ENCODE data around the gene MZT1.

The MZT1 gene

DNA sequence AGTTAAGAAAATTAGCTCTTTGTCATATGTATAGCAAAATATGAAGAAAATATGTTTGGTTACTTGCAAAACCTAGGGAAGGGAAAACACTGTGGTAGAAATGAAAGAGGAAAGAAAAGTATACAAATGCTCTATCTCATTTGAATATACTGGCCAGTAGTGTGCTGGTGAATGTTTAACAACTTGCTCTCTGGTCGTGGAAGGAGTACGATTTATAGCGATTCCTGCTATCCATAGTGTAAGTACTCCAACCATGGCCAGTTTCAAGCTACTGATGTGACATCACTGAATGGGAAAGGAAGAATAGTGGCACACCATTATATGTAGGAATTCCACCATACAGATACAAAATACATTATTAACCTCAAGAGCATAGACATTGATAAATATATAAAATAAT lies 9.6 kb upstream of the MZT1 start:
- no peak for TF ChIP-seq POLR2AphosphoS5 (IDR thresholded peaks at IDR 0.05; ENCODE audit: low read depth, low read length)
- TF ChIP-seq FOXP2 (optimal IDR thresholded peaks at IDR 0.05; ENCODE audit: borderline replicate concordance, extremely low read depth, extremely low read length, insufficient read depth), result no peak

DNA sequence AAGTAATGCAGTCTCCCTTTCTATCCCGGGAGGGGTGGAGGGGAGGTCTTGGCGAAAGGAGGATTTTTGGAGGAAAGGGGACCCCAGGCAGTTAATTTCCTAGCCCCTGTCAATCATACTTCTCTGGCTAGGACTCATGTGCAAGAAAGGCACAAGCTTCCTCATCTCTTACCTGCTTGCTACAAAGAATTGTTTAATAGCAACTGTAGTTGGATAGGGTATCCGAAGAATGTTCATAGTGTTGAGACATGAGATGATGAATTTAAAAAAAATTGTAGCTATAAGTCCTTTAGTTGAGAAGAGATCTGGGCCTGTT lies 819 bp upstream of the MZT1 start:
- TF ChIP-seq POLR2AphosphoS5 (IDR thresholded peaks at IDR 0.05; ENCODE audit: low read depth, low read length) (no peak), SIN3A (IDR thresholded peaks at IDR 0.05; ENCODE audit: borderline replicate concordance, insufficient read depth, low read length) (no peak)

DNA sequence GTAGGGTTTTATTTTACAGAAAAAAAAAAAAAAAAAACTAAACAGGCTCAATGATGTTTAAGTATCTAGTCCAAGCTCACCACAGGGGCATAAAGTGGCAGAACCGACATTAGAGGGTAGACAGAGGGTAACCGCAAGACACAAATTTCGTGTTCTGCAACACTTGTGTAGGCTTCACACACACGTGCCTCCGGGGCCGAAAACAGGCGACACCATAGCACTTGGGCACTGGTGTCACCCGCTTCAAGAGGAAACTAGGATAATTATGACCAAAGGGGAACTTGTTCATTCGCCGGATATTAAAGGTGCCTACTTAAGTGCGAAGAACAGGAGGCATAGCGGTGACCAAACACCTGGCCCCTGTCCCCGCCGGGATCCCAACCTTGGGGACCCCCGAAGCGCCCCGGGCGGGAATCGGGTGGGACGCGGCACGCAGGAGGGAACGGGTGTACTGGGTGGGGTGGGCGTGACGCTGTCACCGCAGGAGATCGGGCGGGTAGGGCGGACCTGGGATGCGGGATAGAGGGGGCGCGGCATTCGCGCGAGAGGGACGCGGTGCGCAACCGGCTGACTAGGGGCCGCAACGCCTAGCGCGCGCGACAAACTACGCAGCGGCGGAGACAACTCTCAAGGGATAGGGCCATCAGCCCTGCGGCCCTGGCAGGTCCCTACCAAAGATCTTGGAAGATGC lies 558 bp downstream of the MZT1 start:
- TF ChIP-seq FOXP2 (optimal IDR thresholded peaks at IDR 0.05; ENCODE audit: borderline replicate concordance, extremely low read depth, extremely low read length, insufficient read depth), result no peak
- no peak for TF ChIP-seq SIN3A (IDR thresholded peaks at IDR 0.05; ENCODE audit: borderline replicate concordance, insufficient read depth, low read length)
- TF ChIP-seq POLR2AphosphoS5 (IDR thresholded peaks at IDR 0.05; ENCODE audit: low read depth, low read length), result no peak
- no peak for TF ChIP-seq TAF1 (IDR thresholded peaks at IDR 0.05; ENCODE audit: borderline replicate concordance, insufficient read depth, low read length)
- TF ChIP-seq, protein P1, sequence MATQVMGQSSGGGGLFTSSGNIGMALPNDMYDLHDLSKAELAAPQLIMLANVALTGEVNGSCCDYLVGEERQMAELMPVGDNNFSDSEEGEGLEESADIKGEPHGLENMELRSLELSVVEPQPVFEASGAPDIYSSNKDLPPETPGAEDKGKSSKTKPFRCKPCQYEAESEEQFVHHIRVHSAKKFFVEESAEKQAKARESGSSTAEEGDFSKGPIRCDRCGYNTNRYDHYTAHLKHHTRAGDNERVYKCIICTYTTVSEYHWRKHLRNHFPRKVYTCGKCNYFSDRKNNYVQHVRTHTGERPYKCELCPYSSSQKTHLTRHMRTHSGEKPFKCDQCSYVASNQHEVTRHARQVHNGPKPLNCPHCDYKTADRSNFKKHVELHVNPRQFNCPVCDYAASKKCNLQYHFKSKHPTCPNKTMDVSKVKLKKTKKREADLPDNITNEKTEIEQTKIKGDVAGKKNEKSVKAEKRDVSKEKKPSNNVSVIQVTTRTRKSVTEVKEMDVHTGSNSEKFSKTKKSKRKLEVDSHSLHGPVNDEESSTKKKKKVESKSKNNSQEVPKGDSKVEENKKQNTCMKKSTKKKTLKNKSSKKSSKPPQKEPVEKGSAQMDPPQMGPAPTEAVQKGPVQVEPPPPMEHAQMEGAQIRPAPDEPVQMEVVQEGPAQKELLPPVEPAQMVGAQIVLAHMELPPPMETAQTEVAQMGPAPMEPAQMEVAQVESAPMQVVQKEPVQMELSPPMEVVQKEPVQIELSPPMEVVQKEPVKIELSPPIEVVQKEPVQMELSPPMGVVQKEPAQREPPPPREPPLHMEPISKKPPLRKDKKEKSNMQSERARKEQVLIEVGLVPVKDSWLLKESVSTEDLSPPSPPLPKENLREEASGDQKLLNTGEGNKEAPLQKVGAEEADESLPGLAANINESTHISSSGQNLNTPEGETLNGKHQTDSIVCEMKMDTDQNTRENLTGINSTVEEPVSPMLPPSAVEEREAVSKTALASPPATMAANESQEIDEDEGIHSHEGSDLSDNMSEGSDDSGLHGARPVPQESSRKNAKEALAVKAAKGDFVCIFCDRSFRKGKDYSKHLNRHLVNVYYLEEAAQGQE (IDR thresholded peaks at IDR 0.05; ENCODE audit: insufficient read depth in 1 of 2, low read depth in 2 of 2, low read length in 2 of 2), result no peak

DNA sequence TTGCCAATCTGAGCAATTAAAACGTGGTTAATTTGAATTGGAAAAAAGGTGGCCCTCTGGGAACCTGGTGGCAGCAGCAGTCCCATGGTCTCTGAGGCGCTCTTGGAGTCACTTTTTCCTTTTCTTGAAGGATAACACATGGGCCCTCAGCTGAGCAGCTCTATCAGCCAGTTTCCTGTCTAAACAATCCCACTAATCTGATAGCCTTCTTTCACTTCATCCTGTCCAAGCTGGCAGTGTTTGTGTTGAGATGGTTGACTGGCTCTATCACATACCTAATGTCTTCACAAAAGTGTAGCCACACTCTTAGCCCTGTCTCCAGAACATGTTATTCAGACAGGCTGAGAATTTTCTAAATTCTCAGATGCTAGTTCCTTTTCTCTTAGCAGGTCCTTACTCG lies 10.7 kb downstream of the MZT1 start:
- TF ChIP-seq, protein P1 (IDR thresholded peaks at IDR 0.05; ENCODE audit: insufficient read depth in 1 of 2, low read depth in 2 of 2, low read length in 2 of 2), result no peak
- TF ChIP-seq FOXP2 (optimal IDR thresholded peaks at IDR 0.05; ENCODE audit: borderline replicate concordance, extremely low read depth, extremely low read length, insufficient read depth) (no peak), SIN3A (IDR thresholded peaks at IDR 0.05; ENCODE audit: borderline replicate concordance, insufficient read depth, low read length) (no peak), TAF1 (IDR thresholded peaks at IDR 0.05; ENCODE audit: borderline replicate concordance, insufficient read depth, low read length) (no peak), POLR2AphosphoS5 (IDR thresholded peaks at IDR 0.05; ENCODE audit: low read depth, low read length) (no peak)

DNA sequence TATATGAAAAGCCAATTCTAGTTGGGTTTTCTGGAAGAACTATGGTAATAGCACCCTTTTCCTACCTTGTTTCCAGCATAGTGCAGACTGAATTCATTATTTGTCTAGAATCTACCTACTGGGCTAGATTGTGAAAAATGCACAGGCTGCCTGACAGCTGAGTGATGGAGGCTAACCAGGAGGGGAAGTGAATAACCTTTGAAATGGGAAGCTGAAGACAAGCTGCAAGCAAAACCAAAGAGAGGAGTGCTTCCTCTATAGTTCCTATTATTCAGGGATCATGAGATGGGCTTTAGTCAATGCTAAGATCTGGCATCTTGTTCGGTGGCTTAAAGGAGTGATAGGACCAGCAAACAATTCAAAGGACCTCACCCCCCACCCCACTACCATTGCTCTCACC lies 26.9 kb downstream of the MZT1 start:
- TF ChIP-seq, protein P1 (IDR thresholded peaks at IDR 0.05; ENCODE audit: insufficient read depth in 1 of 2, low read depth in 2 of 2, low read length in 2 of 2), result no peak
- TF ChIP-seq SIN3A (IDR thresholded peaks at IDR 0.05; ENCODE audit: borderline replicate concordance, insufficient read depth, low read length) (no peak), POLR2AphosphoS5 (IDR thresholded peaks at IDR 0.05; ENCODE audit: low read depth, low read length) (no peak), FOXP2 (optimal IDR thresholded peaks at IDR 0.05; ENCODE audit: borderline replicate concordance, extremely low read depth, extremely low read length, insufficient read depth) (no peak), TAF1 (IDR thresholded peaks at IDR 0.05; ENCODE audit: borderline replicate concordance, insufficient read depth, low read length) (no peak)

DNA sequence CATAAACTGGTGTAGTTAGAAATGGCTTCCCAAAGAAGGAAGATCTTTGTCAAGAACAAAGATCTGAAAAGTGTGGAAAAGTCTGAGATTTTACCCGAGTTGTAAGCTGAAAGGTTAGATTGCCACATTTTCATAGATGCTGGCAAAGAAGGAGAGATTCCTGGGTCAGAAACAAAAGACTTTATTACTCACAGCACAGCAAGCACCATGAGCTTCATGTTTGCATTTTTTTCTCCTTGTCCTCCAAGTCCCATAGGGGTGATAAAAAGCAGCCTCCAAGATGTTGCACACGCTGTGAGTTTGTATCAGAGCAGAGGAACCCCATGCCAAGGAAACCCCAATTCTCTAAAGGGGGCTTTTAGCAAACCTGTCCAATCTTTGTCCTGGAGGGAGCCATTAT lies 29.3 kb downstream of the MZT1 start:
- no peak for TF ChIP-seq SIN3A (IDR thresholded peaks at IDR 0.05; ENCODE audit: borderline replicate concordance, insufficient read depth, low read length)
- no peak for TF ChIP-seq FOXP2 (optimal IDR thresholded peaks at IDR 0.05; ENCODE audit: borderline replicate concordance, extremely low read depth, extremely low read length, insufficient read depth)
- TF ChIP-seq TAF1 (IDR thresholded peaks at IDR 0.05; ENCODE audit: borderline replicate concordance, insufficient read depth, low read length), result no peak
- TF ChIP-seq, protein P1 (IDR thresholded peaks at IDR 0.05; ENCODE audit: insufficient read depth in 1 of 2, low read depth in 2 of 2, low read length in 2 of 2), result no peak
- TF ChIP-seq POLR2AphosphoS5 (IDR thresholded peaks at IDR 0.05; ENCODE audit: low read depth, low read length), result no peak
